GM21717 (cell line): ENCODE measurements around the gene TPD52L2.

Experiments
- ATAC-seq: cut with Tn5 transposase; IDR thresholded peaks from one replicate; pipeline ENCODE4 v1.9.1; 2021; ENCODE audit warnings: mild to moderate bottlenecking, moderate library complexity; ENCODE audit not compliant: unreplicated experiment

The TPD52L2 gene

DNA sequence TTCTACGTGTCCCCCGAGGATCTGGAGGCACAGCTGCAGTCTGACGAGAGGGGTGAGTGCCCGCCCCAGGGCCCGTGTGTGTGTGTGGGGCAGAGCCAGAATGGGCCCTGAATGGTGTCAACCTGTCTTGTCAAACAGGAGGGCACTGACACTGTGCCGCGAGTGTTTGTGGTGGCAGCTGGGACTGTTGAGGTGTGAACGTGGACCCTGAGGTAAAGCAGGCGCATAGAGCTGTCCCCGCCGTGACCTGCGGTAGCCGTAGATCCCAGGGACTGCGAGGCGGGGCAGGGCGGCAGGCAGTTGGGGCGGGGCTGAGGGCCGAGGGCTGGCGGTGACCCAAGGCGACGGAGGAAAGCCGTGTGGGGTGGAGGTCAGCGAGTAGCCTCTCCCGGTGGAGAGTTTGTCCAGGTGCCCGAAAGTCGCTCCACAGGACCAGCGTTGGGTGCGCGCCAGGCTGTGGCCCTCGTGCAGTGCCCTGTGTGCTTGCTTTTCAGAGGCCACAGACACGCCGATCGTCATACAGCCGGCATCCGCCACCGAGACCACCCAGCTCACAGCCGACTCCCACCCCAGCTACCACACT, 66.0 kb downstream of the TPD52L2 start:
- ATAC-seq = no peak

DNA sequence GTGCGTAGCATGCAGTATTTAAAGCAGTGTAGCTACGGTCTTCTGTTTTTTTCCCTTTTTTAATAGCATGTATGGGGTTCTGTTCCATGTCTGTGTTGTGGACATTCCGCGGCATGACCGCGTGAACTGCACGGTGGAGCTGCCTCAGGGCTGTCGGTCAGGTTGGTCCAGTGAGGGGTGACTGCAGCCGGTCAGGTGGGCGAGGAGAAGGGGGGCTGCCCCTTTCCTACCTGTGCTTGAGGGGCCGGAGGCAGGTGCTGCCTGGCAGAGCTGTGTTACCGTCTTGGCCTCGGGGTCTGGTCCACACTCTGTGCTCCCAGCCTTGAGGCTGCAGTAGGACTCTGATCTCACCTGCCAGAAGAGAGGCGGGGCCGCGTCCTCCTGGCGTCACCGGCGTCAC, 66.7 kb downstream of the TPD52L2 start:
- no peak for ATAC-seq

DNA sequence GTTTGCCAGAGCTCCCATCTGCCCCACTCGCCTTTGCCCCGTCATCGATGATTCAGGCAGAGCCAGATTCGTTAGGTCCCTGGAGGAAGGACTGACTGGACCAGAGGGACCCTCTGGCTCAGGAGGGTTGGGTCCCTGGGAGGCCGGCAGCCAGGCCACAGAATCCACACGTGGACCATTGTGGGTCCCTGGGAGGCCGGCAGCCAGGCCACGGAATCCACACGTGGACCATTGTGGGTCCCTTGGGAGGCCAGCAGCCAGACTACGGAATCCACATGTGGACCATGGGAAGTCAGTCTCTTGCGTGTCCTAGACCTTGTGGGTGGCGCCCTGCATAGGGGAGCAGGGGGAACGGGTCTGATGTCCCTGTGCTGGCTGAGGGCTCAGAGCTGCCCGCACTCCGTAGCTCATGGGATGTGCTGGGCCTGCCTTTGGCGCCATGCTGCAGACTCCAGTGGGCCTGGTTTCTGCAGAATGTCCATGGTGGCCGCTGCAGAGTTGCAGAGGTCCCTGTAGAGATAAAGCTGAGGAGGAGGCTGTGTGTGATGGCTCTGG, 67.6 kb downstream of the TPD52L2 start:
- no peak for ATAC-seq

DNA sequence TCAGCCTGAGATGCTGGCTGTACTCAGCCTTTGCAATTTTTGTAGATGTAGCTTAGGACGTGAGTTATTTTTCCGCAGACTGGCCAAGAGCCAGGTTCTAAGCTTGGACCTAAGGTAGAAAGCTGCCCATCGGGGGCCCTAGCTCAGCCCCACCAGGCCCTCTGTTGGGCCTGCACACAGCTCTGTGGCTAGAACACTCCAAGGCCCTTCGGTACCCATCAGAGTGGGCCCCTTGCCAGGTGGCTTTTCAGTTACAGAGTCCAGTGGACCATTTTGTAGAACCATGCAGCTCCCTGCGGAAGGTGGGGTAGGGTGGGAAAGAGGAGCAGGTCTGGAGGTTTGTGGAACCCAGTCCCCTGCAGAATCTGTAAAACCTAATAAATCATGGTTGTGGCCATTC, 68.6 kb downstream of the TPD52L2 start:
- ATAC-seq = no peak

DNA sequence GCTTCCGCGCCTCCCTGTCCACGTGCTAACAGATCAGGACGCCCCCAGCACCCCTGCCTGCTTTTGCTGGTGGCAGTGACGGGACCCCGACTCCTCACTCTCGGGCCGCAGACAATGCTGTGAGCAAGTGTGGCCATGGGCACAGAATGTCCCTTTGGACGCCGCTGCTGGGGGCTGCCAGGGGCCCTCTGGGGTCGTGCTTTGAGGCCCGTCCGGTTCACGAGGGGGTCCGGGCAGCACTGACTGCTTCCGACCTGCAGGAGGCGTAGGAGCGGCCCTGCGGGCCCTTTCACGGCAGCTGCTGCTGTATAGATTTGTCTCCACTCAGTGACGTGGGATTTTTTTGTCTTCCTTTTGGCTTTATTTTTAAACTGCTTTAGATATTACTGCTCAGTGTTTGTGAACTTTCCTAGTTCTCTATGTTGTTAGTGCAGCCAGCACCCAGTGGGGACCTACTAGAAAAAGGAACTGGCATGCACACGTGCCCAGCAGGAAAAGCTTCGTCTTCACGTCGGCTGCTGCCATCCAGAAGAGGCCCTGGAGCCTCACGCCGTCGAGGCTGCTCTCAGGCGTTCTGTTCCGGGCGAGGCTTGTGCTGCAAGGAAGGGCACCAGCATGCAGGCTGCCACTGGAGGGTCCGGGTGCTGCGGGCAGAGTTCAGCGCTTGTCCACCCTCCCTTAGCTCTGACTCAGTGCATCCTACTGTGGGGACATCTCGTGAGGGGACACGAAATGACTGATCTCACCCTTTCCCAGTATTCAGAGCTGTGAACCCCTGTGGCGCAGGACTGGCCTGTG, 69.4 kb downstream of the TPD52L2 start:
- no peak for ATAC-seq

DNA sequence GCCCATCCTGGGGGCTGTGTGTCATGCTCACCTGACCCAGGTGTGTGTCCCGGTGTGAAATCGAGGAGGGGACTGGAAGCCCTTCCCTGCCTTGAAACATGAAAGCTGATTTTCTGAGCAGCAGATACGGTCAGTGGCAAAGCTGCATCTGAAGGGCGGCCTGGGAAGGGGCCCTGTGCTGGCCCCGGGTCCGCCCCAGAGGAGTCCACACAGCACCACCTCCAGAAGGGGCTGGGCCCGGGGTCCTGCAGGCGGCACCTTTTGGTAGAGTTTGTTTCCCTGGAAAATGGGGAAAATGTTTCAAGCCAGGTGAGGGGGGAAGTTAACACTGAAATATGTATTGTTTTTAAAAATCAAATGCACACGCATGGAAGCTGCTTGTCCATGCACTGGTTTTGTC, 70.4 kb downstream of the TPD52L2 start:
- no peak for ATAC-seq

DNA sequence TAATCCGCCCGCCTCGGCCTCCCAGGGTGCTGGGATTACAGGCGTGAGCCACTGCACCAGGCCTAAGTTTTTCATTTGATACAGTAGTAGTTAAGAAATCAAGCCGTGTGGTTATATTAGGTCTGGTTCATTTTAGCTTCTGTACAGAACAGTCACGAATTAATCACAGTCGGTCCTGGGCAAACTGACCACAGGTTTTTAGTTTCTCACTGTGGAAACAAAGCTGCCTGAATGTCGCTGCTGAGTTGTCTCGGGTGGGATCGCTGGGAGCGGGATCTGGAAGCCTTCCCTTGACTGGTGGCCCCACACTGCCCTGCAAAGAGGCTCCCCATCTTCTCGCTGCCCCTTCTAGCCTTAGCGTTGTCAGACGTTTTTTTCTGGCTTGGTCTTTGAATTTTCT, 72.5 kb downstream of the TPD52L2 start:
- ATAC-seq = no peak

DNA sequence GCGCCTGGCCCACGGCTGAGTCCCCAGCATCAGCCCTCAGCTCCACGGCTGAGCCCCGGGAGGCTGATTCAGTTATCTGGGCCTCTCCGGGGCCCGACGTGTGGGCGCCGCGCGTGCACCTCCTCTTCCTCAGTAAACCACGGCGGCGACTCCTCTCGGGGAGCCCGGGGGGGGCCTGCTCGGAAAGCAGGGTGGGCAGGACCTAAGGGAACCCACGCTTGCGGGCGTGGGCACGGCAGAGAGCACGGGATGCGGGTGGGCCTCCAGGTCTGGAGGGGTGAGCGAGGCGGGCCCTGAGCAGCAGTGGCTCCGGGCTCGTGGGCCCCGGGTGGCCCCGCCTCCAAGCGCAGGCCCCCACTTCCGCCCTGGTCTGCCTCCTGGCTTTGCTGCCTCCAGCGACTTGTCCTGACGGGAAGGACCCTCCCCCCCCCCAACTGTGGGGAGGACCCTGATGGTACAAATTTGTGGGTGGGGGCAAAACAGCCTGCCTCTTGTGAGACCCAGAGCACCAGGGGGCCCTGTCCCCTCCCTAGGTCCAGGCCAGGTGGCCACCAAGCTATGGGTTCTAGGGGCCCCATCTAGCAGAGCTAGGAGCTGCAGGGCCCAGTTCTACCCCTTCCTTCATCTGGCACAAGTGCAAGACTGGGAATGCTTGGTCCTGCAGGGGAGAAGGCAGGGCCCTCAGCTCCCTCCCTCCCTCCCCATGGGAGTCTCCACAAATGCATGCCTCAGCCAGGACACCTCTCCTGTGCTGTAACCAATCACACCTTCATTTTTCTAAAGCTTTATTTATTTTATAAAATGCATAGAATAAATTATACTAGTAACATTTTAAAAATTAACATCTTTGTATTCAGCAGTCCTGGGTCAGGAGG, 74.2 kb downstream of the TPD52L2 start:
- ATAC-seq = no peak

DNA sequence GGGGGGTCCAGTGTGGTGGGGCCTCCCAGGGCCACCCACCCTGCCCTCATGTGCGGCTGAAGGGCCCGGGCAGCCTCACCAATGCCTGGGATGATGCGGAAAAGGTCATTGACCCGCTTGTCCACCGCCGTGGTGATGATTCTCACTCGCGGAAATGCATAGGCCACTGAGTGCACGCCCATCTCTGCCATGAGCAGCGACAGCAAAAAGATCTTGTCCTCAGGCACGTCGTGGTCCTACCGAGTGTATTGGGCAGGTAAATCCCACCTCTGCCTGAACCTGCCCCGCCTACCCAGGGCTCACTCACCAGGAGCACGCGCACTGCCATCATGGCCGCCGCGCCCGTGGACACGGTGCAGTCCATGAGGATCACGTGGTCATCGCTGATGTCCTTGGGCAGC, 75.0 kb downstream of the TPD52L2 start:
- ATAC-seq = no peak

DNA sequence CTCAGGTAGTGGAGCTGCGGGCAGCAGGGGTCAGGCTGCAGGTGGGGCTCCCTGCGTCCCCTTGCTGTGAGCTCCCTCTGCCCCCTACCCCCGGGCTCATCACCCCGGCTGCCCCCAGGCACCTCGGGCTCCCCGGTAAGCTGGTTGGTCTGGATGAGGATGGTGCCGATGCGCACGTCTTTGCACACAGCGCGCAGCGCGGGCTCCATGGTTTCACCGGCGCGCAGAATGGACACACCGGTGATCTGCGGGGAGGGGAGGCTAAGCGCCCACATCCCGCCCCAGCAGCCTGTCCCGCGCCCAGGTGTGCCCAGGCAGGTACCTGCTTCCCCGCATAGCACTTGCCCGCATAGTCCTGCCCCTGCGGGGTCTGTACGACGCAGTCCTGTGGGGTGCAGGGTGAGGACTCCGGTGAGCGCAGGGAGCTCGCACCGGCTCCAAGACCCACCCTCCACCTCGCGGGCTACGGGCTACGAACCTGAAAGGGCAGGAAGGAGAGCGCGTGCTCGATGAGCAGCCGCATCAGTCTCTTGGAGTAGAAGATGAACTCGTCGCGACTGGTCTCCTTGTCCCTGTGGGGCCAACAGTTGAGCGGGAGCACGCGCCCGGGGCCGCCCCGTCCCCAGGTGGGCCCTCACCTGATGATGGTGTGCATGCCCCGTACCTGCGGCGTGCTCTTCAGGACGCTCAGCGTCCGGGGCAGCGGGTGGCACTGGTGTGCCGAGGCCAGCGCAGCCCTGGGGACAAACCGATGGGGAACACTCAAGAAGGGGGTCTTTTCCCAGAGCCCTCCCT, 75.6 kb downstream of the TPD52L2 start:
- ATAC-seq = no peak
